Smooth muscle cell (in vitro differentiated cells): Measurements from ENCODE around the gene C10orf90. TPM values are rescaled to one million over a fixed set of nuclear protein-coding genes. Genes with fewer than 3 reads are reported as not detected.

Experiments
- DNase-seq: peaks from one replicate; lab custom pipeline; 2025; ENCODE audit not compliant: unreplicated experiment; lab: John Stamatoyannopoulos, UW
- H2AFZ ChIP-seq: fragments of 200-600 bp; sonication (generic); 2 replicates; pipeline ENCODE4 v1.6.0; 2016; ENCODE audit warnings: antibody characterized with exemption, low read depth, mild to moderate bottlenecking
- H3F3A ChIP-seq: fragments of 200-600 bp; sonication (generic); 2 replicates; pipeline ENCODE4 v1.6.0; 2017; ENCODE audit warnings: antibody characterized with exemption, low read depth
- H3K27ac ChIP-seq: fragments of 200-600 bp; sonication (generic); 2 replicates; pipeline ENCODE4 v1.5.1; 2016; ENCODE audit warnings: low read depth, mild to moderate bottlenecking
- H3K27me3 ChIP-seq: fragments of 200-600 bp; sonication (generic); 2 replicates; pipeline ENCODE4 v1.6.1; 2016; ENCODE audit warnings: low read depth, mild to moderate bottlenecking
- H3K36me3 ChIP-seq: fragments of 200-600 bp; sonication (generic); 2 replicates; pipeline ENCODE4 v1.5.1; 2016; ENCODE audit warnings: low read depth
- H3K4me1 ChIP-seq: fragments of 200-600 bp; sonication (generic); 2 replicates; pipeline ENCODE4 v1.5.1; 2016; ENCODE audit warnings: low read depth
- H3K4me2 ChIP-seq: fragments of 200-600 bp; sonication (generic); 2 replicates; pipeline ENCODE4 v1.6.0; 2016; ENCODE audit warnings: mild to moderate bottlenecking
- H3K4me3 ChIP-seq: fragments of 200-600 bp; sonication (generic); 2 replicates; pipeline ENCODE4 v1.5.1; 2016; ENCODE audit warnings: mild to moderate bottlenecking
- H3K79me2 ChIP-seq: fragments of 200-600 bp; sonication (generic); 2 replicates; pipeline ENCODE4 v1.6.0; 2016; ENCODE audit warnings: low read depth, mild to moderate bottlenecking
- H3K9ac ChIP-seq: fragments of 200-600 bp; sonication (generic); 2 replicates; pipeline ENCODE4 v1.6.0; 2016; ENCODE audit warnings: low read depth
- H3K9me3 ChIP-seq: fragments of 200-600 bp; sonication (generic); replicated peaks from 2 replicates; pipeline ENCODE4 v1.5.1; 2016; ENCODE audit warnings: low read depth
- H4K20me1 ChIP-seq: fragments of 200-600 bp; sonication (generic); 2 replicates; pipeline ENCODE4 v1.6.0; 2016; ENCODE audit warnings: low read depth
- WGBS: methylation state at CpG from one replicate; pipeline ENCODE4 v1.1.7; 2016; ENCODE audit warnings: low lambda C conversion rate; 5-methylcytosine and 5-hydroxymethylcytosine counted together
- polyA plus RNA-seq: library from polyadenylated mRNA; unstranded; fragments of >200 nt; fragmentation: Nextera tagmentation; extraction: Ambion mirVana; gene quantifications from 2 replicates; pipeline ENCODE4 v1.2.1, GENCODE V29; 2016
- total RNA-seq: library from RNA; depleted of rRNA; stranded (reverse); fragments of >200 nt; gene quantifications from 2 replicates; pipeline ENCODE4 v1.2.3, GENCODE V29; 2014
- TF ChIP-seq, protein P1 (sequence below): fragments of 200-600 bp; sonication (generic); IDR thresholded peaks from 2 replicates; pipeline ENCODE4 v1.5.1; 2017; ENCODE audit warnings: borderline replicate concordance, mild to moderate bottlenecking, antibody characterized with exemption; ENCODE audit not compliant: insufficient read depth, poor library complexity, severe bottlenecking

The C10orf90 gene
- total and polyA plus RNA-seq, 2 experiments from 2014 or later: 0.10 to 1.8 TPM

DNA sequence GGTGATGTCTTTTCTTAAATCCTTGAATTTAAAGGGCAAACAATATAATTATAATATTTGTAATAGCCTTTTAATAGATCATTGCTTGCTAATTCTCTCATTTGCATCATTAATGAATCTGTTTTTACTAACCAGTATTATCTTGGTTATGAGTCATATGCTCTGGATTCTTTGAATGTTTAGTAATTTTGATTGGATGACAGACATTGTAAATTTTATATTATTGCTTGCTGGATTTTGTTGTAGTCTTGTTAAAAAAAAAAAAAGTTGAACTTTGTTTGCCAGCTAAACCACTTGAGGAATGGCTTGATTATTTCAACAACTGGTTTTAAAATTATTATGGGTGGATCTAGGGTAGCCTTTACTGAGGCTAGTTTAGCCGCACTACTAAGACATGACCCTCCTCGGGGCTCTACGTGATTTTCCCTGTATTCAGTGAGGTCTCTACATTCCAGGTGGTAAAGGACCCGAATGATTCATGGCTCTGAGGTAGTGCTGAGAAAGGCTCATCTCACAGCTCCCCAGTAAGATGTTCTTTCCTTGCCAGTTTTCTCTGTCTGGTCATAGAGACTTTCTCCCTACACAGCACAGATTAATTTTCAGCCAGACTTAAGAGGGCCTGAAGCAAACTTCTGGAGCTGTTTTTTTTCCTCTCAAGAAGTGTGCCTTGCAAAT is 8.5 kb downstream of the C10orf90 start:
- Histone ChIP-seq H3F3A (no peaks in the 10 kb centered on the region), H3K27me3 (no peaks in the 10 kb centered on the region), H3K9ac (peak overlapping the region; percentile 56), H2AFZ (no peak overlapping the region), H3K27ac (peak overlapping the region; percentile 79), H3K4me1 (no peaks in the 10 kb centered on the region), H4K20me1 (no peaks in the 10 kb centered on the region), H3K4me3 (no peak overlapping the region), H3K36me3 (no peaks in the 10 kb centered on the region), H3K79me2 (no peaks in the 10 kb centered on the region), H3K9me3 (no peaks in the 10 kb centered on the region), H3K4me2 (no peak overlapping the region)
- WGBS: 54% methylated on average over 4 of the region's 4 CpGs
- no peak for DNase-seq
- TF ChIP-seq, protein P1, sequence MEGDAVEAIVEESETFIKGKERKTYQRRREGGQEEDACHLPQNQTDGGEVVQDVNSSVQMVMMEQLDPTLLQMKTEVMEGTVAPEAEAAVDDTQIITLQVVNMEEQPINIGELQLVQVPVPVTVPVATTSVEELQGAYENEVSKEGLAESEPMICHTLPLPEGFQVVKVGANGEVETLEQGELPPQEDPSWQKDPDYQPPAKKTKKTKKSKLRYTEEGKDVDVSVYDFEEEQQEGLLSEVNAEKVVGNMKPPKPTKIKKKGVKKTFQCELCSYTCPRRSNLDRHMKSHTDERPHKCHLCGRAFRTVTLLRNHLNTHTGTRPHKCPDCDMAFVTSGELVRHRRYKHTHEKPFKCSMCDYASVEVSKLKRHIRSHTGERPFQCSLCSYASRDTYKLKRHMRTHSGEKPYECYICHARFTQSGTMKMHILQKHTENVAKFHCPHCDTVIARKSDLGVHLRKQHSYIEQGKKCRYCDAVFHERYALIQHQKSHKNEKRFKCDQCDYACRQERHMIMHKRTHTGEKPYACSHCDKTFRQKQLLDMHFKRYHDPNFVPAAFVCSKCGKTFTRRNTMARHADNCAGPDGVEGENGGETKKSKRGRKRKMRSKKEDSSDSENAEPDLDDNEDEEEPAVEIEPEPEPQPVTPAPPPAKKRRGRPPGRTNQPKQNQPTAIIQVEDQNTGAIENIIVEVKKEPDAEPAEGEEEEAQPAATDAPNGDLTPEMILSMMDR: no peak

GRCh38 chr10:126661356-126661755 is 9.1 kb downstream of the C10orf90 start:
- H3K79me2 ChIP-seq: no peaks in the 10 kb centered on the region
- H3K4me2 ChIP-seq: no peak overlapping the region
- H3K36me3 ChIP-seq: no peaks in the 10 kb centered on the region
- H3K4me1 ChIP-seq: no peaks in the 10 kb centered on the region
- H4K20me1 ChIP-seq: no peaks in the 10 kb centered on the region
- H3K9me3 ChIP-seq: no peaks in the 10 kb centered on the region
- TF ChIP-seq, protein P1: no peak
- no peak for DNase-seq
- no peak overlapping the region for H3K9ac ChIP-seq
- peak overlapping the region; percentile 79 for H3K27ac ChIP-seq
- WGBS: 75% methylated on average over 1 of the region's 1 CpG
- no peak overlapping the region for H3K4me3 ChIP-seq
- H3F3A ChIP-seq: no peaks in the 10 kb centered on the region
- H2AFZ ChIP-seq: no peak overlapping the region
- H3K27me3 ChIP-seq: no peaks in the 10 kb centered on the region

DNA sequence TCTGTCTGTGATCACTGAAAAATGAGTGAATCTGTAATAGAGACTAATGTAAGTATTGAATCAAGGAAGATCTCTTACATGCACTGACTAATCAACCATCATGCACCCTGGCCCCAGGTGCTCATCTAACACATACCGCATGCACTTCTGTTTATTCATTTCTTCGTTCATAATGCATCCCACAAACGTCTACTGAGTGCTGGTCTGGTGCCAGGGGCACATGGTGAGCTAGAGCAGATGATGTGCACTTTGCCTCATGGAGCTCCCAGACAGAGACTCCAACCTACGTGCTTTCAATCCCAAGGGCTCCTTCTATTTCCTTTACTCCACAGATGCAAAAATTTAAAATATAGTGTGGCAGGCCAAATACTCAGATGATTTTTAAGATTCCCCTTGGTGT is 10.7 kb downstream of the C10orf90 start:
- Histone ChIP-seq H3K79me2 (no peaks in the 10 kb centered on the region), H3K4me3 (no peak overlapping the region), H2AFZ (no peak overlapping the region), H3K4me1 (no peaks in the 10 kb centered on the region), H3K9me3 (no peaks in the 10 kb centered on the region), H3F3A (no peaks in the 10 kb centered on the region), H3K9ac (no peak overlapping the region), H4K20me1 (no peaks in the 10 kb centered on the region), H3K27ac (no peak overlapping the region), H3K4me2 (no peak overlapping the region), H3K27me3 (no peaks in the 10 kb centered on the region), H3K36me3 (no peaks in the 10 kb centered on the region)
- TF ChIP-seq, protein P1: no peak
- WGBS: 78% methylated on average over 4 of the region's 4 CpGs
- DNase-seq: no peak

- Histone ChIP-seq H3K9me3 (no peaks in the 10 kb centered on the region), H3K4me2 (no peak overlapping the region), H2AFZ (no peak overlapping the region), H3K9ac (no peak overlapping the region), H4K20me1 (no peaks in the 10 kb centered on the region), H3K36me3 (no peaks in the 10 kb centered on the region), H3F3A (no peaks in the 10 kb centered on the region), H3K79me2 (no peaks in the 10 kb centered on the region), H3K4me1 (no peaks in the 10 kb centered on the region), H3K27ac (no peak overlapping the region), H3K4me3 (no peak overlapping the region), H3K27me3 (no peaks in the 10 kb centered on the region)
- WGBS: 91% methylated on average over 4 of the region's 4 CpGs
- DNase-seq: no peak
- TF ChIP-seq, protein P1: no peak
Observed at GRCh38 chr10:126658928-126659327, 11.6 kb downstream of the C10orf90 start.
